Adrenal gland (tissue), 5 donors: ENCODE data around the gene ETV6.

ENCODE experiments used
- POLR2A ChIP-seq, 2 donors: fragments of 450-650 bp; IDR thresholded peaks; one replicate each; pipeline ENCODE4 v1.6.1; 2017; ENCODE audit warnings: antibody characterized with exemption in 2 of 2, mild to moderate bottlenecking in 2 of 2, moderate library complexity in 1 of 2
- TF ChIP-seq, protein P1 (sequence below), 6 experiments: fragments of 450-650 bp in 4 of 6; fragments of 200-600 bp in 2 of 6; sonication (generic) in 1 of 6; IDR thresholded peaks; 1 replicate in 5 of 6; 2 replicates in 1 of 6; pipeline versions ENCODE4 v1.5.1 to v1.8.0; 2016 to 2021; ENCODE audit warnings: antibody characterized with exemption in 6 of 6, mild to moderate bottlenecking in 2 of 6, moderate library complexity in 1 of 6
- donor health status: DM: no; HTN: no; CAD: no.

DNA sequence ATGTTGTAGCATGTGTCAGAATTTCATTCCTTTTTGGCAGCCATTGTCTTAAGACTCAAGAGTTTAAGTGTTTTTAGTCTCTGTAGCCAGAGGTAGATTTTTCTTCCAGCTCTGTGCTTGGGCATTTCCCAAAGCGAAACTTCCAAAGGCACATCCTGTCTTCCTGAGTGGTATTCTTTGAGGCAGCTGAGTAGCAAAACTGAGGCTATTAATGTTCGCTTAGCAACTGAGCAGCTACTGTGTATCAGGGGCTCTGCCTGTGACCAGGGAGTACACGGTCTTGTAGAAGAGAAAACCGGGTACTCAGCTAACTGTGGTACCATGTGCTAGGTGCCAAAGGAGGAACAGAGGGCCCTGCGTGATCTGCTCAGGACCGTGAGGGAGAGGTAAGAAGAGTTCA is 52.0 kb downstream of the ETV6 start:
- TF ChIP-seq, protein P1, sequence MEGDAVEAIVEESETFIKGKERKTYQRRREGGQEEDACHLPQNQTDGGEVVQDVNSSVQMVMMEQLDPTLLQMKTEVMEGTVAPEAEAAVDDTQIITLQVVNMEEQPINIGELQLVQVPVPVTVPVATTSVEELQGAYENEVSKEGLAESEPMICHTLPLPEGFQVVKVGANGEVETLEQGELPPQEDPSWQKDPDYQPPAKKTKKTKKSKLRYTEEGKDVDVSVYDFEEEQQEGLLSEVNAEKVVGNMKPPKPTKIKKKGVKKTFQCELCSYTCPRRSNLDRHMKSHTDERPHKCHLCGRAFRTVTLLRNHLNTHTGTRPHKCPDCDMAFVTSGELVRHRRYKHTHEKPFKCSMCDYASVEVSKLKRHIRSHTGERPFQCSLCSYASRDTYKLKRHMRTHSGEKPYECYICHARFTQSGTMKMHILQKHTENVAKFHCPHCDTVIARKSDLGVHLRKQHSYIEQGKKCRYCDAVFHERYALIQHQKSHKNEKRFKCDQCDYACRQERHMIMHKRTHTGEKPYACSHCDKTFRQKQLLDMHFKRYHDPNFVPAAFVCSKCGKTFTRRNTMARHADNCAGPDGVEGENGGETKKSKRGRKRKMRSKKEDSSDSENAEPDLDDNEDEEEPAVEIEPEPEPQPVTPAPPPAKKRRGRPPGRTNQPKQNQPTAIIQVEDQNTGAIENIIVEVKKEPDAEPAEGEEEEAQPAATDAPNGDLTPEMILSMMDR (IDR thresholded peaks at IDR 0.05): no peak
- no peak for TF ChIP-seq POLR2A (IDR thresholded peaks at IDR 0.05)
